ENCODE measurements around the gene FBXO21. TPM values are rescaled to one million over a fixed set of nuclear protein-coding genes. Genes with fewer than 3 reads are reported as not detected.

Gene FBXO21
- total RNA-seq, 5 donors from 2014 or later (not counting 1 experiment from before 2014, with no cell fraction given), result 47.7 to 58.1 (median 54.2) TPM

DNA sequence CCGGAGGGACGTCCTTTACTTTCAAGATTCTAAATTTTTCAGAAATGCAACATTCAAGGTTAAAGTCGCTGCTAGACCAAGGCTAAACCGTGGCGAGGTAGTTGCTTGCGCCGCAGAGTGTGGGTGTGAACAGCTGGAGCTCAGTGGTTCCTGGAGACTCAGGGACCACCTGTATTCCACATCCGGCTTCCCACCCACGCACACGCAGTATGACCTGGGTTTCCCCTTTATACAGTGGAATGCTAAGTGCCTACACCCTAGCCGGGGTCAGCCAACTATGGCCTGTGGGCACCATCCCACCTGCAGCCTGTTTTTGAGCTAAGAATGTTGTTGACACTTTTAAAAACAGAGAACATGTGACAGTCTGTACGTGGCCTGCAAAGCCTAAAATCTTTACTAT is 48.2 kb downstream of the FBXO21 start:
- Mint-ChIP-seq H3K27me3 (no peaks in the 10 kb centered on the region), H3K4me1 (peaks cover 0 to 4% (median 2%) of the 10 kb centered on the region in 3 donors), H3K27ac (no peak overlapping the region), H3K36me3 (peaks cover 27% of the 10 kb centered on the region), H3K4me3 (no peak overlapping the region), H3K9me3 (no peaks in the 10 kb centered on the region)
- CTCF ChIA-PET, result interaction anchor here in 1 of 2 donors (0.7 kb wide), 1 partner anchor 213 kb away, joined by 6 read pairs; no protein-coding TSS in a partner anchor
- no peaks in the 10 kb centered on the region for H3K4me1 ChIP-seq (ENCODE audit: control insufficient read depth in 1 of 2, extremely low read depth in 1 of 2, insufficient read depth in 2 of 2, low read length in 2 of 2)
- POLR2A ChIA-PET, result interaction anchor here in 1 of 2 donors (0.5 kb wide), 1 partner anchor 253 kb away, joined by 3 read pairs; no protein-coding TSS in a partner anchor
- H3K27me3 ChIP-seq (replicated peaks in 1 of 2; ENCODE audit: control insufficient read depth in 2 of 2, extremely low read depth in 1 of 2, insufficient read depth in 2 of 2, low read length in 1 of 2), result no peaks in the 10 kb centered on the region
- no peaks in the 10 kb centered on the region for H3K9me3 ChIP-seq
- DNase-seq (no peak), ATAC-seq (replicated peaks in 1 of 4) (no peak)
- WGBS (ENCODE audit: insufficient coverage), result 98% methylated on average over 8 of the region's 12 CpGs
- peaks cover 3 to 43% of the 10 kb centered on the region in 2 donors for H3K36me3 ChIP-seq (ENCODE audit: control insufficient read depth in 2 of 2, extremely low read depth in 1 of 2, insufficient read depth in 1 of 2, low read length in 1 of 2)
- H3K27ac ChIP-seq (ENCODE audit: low read length), result no peak overlapping the region
- H3K4me3 ChIP-seq (ENCODE audit: control insufficient read depth in 1 of 2, extremely low read depth in 1 of 2, low read length in 1 of 2), result no peak overlapping the region

DNA sequence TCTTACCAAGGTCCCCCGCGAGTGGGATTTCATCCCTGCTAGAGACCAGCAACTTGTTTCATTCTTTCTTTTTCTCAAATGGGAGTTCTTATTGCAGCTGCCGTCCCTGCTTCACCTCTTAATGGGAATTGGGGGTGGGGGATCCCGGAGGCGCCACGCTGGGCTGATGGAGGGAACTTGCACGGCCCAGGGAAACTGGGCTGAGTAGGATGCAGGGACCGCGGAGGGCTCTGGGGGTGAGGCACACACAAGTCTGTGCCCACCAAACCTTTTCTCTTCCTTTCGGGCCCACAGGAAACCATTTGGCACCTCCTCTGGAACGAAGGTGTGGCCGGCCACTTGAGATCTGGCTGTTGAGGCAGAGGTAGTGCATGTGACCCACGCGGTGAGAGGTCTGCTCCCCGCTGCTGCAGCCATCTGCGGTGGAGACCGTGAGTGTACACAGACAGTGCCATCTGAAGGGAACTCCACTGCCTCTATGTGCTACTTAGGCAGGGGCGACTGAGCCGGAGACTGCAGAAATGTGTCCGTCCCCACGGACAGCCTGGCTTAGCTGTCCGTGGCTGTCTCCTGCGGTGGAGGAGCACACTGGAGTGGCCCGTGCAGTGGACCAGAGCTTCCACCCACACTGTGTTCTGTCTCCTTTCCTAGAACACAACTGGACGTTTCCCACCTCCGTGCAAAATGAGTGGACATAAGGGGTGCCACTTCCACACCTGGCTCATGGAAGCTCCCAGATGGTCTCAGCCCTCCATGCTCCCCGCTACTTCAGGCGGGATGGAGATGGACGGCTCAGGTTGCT is 49.0 kb downstream of the FBXO21 start:
- Mint-ChIP-seq H3K27me3 (no peaks in the 10 kb centered on the region), H3K9me3 (no peaks in the 10 kb centered on the region), H3K4me1 (peaks cover 0 to 4% (median 2%) of the 10 kb centered on the region in 3 donors), H3K36me3 (peaks cover 27% of the 10 kb centered on the region), H3K27ac (no peak overlapping the region), H3K4me3 (no peak overlapping the region)
- ATAC-seq (replicated peaks in 1 of 4), result no peak
- Histone ChIP-seq H3K4me3 (ENCODE audit: control insufficient read depth in 1 of 2, extremely low read depth in 1 of 2, low read length in 1 of 2) (no peak overlapping the region), H3K27ac (ENCODE audit: low read length) (no peak overlapping the region), H3K36me3 (ENCODE audit: control insufficient read depth in 2 of 2, extremely low read depth in 1 of 2, insufficient read depth in 1 of 2, low read length in 1 of 2) (peaks cover 3 to 39% of the 10 kb centered on the region in 2 donors), H3K9me3 (no peaks in the 10 kb centered on the region), H3K4me1 (ENCODE audit: control insufficient read depth in 1 of 2, extremely low read depth in 1 of 2, insufficient read depth in 2 of 2, low read length in 2 of 2) (no peaks in the 10 kb centered on the region), H3K27me3 (replicated peaks in 1 of 2; ENCODE audit: control insufficient read depth in 2 of 2, extremely low read depth in 1 of 2, insufficient read depth in 2 of 2, low read length in 1 of 2) (no peaks in the 10 kb centered on the region)
- no peak for DNase-seq
- CTCF ChIA-PET, result no interaction called here
- WGBS (ENCODE audit: insufficient coverage), result 90% methylated on average over 20 of the region's 29 CpGs
- POLR2A ChIA-PET, result no interaction called here

DNA sequence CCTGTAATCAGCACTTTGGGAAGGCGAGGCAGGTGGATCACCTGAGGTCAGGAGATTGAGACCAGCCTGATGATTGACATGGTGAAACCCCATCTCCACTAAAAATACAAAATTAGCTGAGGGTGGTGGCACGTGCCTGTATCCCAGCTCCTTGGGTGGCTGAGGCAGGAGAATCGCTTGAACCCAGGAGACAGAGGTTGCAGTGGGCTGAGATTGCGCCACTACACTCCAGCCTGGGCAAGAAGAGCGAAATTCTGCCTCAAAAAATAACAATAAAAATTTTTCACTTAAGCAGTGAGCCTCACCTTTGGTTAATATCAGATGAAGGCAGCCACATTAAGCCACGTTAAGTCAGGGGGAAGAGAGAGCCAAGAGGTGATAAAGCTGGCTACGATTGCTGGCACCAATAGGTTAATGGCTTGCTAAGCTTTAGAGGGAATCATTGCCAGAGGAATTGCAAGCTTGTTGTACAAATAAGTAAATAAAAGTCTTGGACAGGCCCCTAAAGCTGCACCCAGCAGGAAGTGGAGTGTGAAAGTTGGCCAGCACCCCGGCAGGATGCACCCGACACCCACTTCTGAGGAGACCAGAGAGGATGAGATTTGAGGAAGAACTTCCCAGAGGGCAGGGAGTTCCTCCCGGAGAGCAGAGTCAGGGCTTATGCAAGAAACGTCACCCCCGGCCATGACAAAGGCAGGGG is 49.7 kb downstream of the FBXO21 start:
- ChIA-PET POLR2A (no interaction called here), CTCF (no interaction called here)
- WGBS (ENCODE audit: insufficient coverage), result 73% methylated on average over 6 of the region's 12 CpGs

DNA sequence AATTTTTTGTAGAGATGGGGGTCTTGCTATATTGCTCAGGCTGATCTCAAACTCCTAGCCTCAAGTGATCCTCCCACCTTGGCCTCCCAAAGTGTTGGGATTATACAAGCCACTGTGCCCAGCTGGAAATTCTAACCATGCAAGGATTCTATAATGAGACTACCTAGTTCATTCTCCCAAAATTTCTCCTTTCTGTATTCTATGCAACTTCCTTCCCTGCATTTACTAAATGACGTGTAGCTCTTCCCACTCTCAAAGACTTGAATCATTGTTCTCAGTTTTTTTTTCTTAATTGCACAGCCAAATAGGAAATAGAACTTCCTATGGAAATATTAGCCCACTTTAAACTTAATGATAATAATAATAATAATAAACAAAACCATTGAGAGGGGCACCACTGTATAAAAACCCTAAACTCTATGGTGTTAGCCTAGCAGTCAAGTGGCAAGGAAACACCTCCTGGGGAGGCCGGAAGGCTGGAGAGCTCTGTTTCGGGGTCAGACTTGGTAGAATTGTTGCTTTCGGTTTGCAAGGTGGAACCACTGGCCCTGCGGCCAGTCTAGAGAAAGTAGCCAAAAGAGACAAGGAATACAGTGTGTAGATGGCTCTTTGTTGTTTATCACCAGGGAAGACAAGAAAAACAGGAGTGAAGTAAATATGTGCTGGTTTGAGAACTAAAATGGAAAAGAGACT is 51.1 kb downstream of the FBXO21 start:
- CTCF ChIA-PET, result no interaction called here
- POLR2A ChIA-PET, result no interaction called here
- Histone ChIP-seq H3K4me1 (ENCODE audit: control insufficient read depth in 1 of 2, extremely low read depth in 1 of 2, insufficient read depth in 2 of 2, low read length in 2 of 2) (peaks cover 0 to 10% of the 10 kb centered on the region in 2 experiments), H3K27me3 (replicated peaks in 1 of 2; ENCODE audit: control insufficient read depth in 2 of 2, extremely low read depth in 1 of 2, insufficient read depth in 2 of 2, low read length in 1 of 2) (no peaks in the 10 kb centered on the region), H3K9me3 (no peaks in the 10 kb centered on the region), H3K4me3 (ENCODE audit: control insufficient read depth in 1 of 2, extremely low read depth in 1 of 2, low read length in 1 of 2) (no peak overlapping the region), H3K27ac (ENCODE audit: low read length) (no peak overlapping the region), H3K36me3 (ENCODE audit: control insufficient read depth in 2 of 2, extremely low read depth in 1 of 2, insufficient read depth in 1 of 2, low read length in 1 of 2) (peaks cover 0 to 20% of the 10 kb centered on the region in 2 donors)
- no peak for ATAC-seq (replicated peaks in 1 of 4)
- Mint-ChIP-seq H3K9me3 (no peaks in the 10 kb centered on the region), H3K27ac (no peak overlapping the region), H3K27me3 (no peaks in the 10 kb centered on the region), H3K4me1 (peaks cover 3 to 7% (median 7%) of the 10 kb centered on the region in 3 donors), H3K4me3 (no peak overlapping the region), H3K36me3 (peaks cover 16% of the 10 kb centered on the region)
- 100% methylated on average over 4 of the region's 5 CpGs for WGBS (ENCODE audit: insufficient coverage)
- no peak for DNase-seq

More for the DNA sequence above, 49.7 kb downstream of the FBXO21 start:
- Histone ChIP-seq H3K27ac (ENCODE audit: low read length) (no peak overlapping the region), H3K4me1 (ENCODE audit: control insufficient read depth in 1 of 2, extremely low read depth in 1 of 2, insufficient read depth in 2 of 2, low read length in 2 of 2) (no peaks in the 10 kb centered on the region), H3K4me3 (ENCODE audit: control insufficient read depth in 1 of 2, extremely low read depth in 1 of 2, low read length in 1 of 2) (no peak overlapping the region), H3K36me3 (ENCODE audit: control insufficient read depth in 2 of 2, extremely low read depth in 1 of 2, insufficient read depth in 1 of 2, low read length in 1 of 2) (peaks cover 3 to 31% of the 10 kb centered on the region in 2 donors), H3K27me3 (replicated peaks in 1 of 2; ENCODE audit: control insufficient read depth in 2 of 2, extremely low read depth in 1 of 2, insufficient read depth in 2 of 2, low read length in 1 of 2) (no peaks in the 10 kb centered on the region), H3K9me3 (no peaks in the 10 kb centered on the region)
- Mint-ChIP-seq H3K9me3 (no peaks in the 10 kb centered on the region), H3K36me3 (peaks cover 22% of the 10 kb centered on the region), H3K27me3 (no peaks in the 10 kb centered on the region), H3K27ac (no peak overlapping the region), H3K4me3 (no peak overlapping the region), H3K4me1 (peaks cover 0 to 4% (median 3%) of the 10 kb centered on the region in 3 donors)
- DNase-seq (no peak), ATAC-seq (replicated peaks in 1 of 4) (no peak)

DNA sequence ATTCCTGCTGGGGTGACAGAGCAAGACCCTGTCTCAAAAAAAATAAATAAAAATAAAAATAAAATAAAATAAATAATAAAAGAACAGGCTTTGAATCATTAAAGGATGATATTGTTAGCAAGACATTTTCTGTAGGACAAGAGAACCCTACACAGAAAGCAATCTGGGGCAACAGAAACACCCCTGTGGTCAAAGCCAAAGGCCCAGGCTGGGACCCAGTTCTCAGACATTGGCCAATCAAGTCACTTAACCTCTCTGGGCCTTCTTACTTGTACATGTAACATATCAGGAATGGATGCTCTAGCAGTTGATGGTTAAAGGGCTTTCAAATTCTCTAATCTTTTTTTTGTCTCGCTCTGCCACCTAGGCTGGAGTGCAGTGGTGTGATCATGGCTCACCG is 55.5 kb downstream of the FBXO21 start:
- peaks cover 5 to 20% of the 10 kb centered on the region in 2 experiments for H3K4me1 ChIP-seq (ENCODE audit: control insufficient read depth in 1 of 2, extremely low read depth in 1 of 2, insufficient read depth in 2 of 2, low read length in 2 of 2)
- H3K4me3 Mint-ChIP-seq, result no peak overlapping the region
- no peak overlapping the region for H3K4me3 ChIP-seq (ENCODE audit: control insufficient read depth in 1 of 2, extremely low read depth in 1 of 2, low read length in 1 of 2)
- no peak overlapping the region for H3K27ac ChIP-seq (ENCODE audit: low read length)
- no peak for ATAC-seq (replicated peaks in 1 of 4)
- peaks cover 11 to 15% (median 12%) of the 10 kb centered on the region in 3 donors for H3K4me1 Mint-ChIP-seq
- DNase-seq, result no peak
- no peaks in the 10 kb centered on the region for H3K9me3 Mint-ChIP-seq
- H3K36me3 ChIP-seq (ENCODE audit: control insufficient read depth in 2 of 2, extremely low read depth in 1 of 2, insufficient read depth in 1 of 2, low read length in 1 of 2), result no peaks in the 10 kb centered on the region
- POLR2A ChIA-PET, result no interaction called here
- WGBS (ENCODE audit: insufficient coverage), result 100% methylated on average over 2 of the region's 2 CpGs
- no peak overlapping the region for H3K27ac Mint-ChIP-seq
- CTCF ChIA-PET, result no interaction called here
- H3K27me3 Mint-ChIP-seq, result no peaks in the 10 kb centered on the region
- no peaks in the 10 kb centered on the region for H3K36me3 Mint-ChIP-seq
- no peaks in the 10 kb centered on the region for H3K9me3 ChIP-seq
- no peaks in the 10 kb centered on the region for H3K27me3 ChIP-seq (replicated peaks in 1 of 2; ENCODE audit: control insufficient read depth in 2 of 2, extremely low read depth in 1 of 2, insufficient read depth in 2 of 2, low read length in 1 of 2)

DNA sequence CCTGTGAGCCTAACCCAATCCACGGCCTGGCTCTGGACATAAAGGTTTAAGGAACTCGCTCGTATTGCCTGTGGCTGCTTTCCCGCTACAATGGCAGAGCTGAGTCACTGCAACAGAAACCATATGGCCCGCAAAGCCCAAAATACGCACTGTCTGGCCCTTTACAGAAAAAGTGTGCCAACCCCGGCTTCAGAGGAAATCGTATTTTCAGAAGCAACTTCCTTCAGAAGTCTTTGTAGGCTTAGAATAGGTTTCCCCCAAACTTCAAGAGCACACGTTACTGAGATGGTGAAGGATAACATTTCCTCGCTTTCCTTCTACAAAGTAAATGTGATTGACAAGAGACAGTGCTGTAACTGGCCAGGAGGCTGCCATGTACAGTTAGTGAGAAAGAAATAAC is 56.2 kb downstream of the FBXO21 start:
- H3K27me3 ChIP-seq (replicated peaks in 1 of 2; ENCODE audit: control insufficient read depth in 2 of 2, extremely low read depth in 1 of 2, insufficient read depth in 2 of 2, low read length in 1 of 2), result no peaks in the 10 kb centered on the region
- H3K27ac ChIP-seq (ENCODE audit: low read length), result peak overlapping the region; percentile 44
- CTCF ChIA-PET, result no interaction called here
- H3K9me3 Mint-ChIP-seq, result no peaks in the 10 kb centered on the region
- no peaks in the 10 kb centered on the region for H3K27me3 Mint-ChIP-seq
- H3K36me3 ChIP-seq (ENCODE audit: control insufficient read depth in 2 of 2, extremely low read depth in 1 of 2, insufficient read depth in 1 of 2, low read length in 1 of 2), result no peaks in the 10 kb centered on the region
- peak overlapping the region; percentile 57 to 87 for H3K27ac Mint-ChIP-seq
- peaks cover 5 to 20% of the 10 kb centered on the region in 2 experiments for H3K4me1 ChIP-seq (ENCODE audit: control insufficient read depth in 1 of 2, extremely low read depth in 1 of 2, insufficient read depth in 2 of 2, low read length in 2 of 2)
- no peaks in the 10 kb centered on the region for H3K36me3 Mint-ChIP-seq
- peak in 34 of 35 experiments; percentile 12 to 65 (median 26) for DNase-seq
- H3K9me3 ChIP-seq, result no peaks in the 10 kb centered on the region
- ATAC-seq (replicated peaks in 1 of 4), result peak; percentile 79 to 95 (median 86)
- H3K4me3 ChIP-seq (ENCODE audit: control insufficient read depth in 1 of 2, extremely low read depth in 1 of 2, low read length in 1 of 2), result peak overlapping the region in 1 of 2 donors; percentile 44
- H3K4me1 Mint-ChIP-seq, result peaks cover 11 to 15% (median 12%) of the 10 kb centered on the region in 3 donors
- POLR2A ChIA-PET, result no interaction called here
- WGBS (ENCODE audit: insufficient coverage), result 7% methylated on average over 6 of the region's 10 CpGs
- H3K4me3 Mint-ChIP-seq, result peak overlapping the region in 2 of 3 donors; percentile 22 to 46
